ENCODE results near the gene DHPS. TPM values are rescaled to one million over a fixed set of nuclear protein-coding genes. Genes with fewer than 3 reads are reported as not detected.

Gene DHPS
- total RNA-seq, 2 donors from 2014 or later = 127 to 148 TPM

DNA sequence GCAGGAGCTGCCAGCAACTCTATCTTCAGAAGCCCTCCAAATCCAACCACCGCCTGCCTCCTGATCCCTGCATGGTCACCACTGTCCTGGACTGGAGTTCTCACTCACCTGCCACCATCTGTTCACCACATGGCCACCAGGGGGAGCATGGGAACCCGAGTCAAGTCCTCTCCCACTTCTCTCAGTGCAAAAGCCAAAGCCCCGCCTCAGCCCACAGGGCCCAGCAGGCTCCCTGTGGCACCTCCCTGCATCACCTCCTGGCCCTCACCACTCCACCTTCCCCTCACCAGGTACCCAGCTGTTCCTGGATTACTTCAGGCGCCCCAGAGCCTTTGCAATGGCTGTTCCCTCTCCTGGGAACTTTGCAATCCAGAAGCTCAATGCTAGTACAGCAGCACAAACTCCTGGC, 5.3 kb downstream of the DHPS start:
- Mint-ChIP-seq H3K4me3 (no peak overlapping the region), H3K27ac (peak overlapping the region in 1 of 2 donors; percentile 57), H3K9me3 (no peaks in the 10 kb centered on the region), H3K36me3 (peaks cover 17% of the 10 kb centered on the region), H3K27me3 (no peaks in the 10 kb centered on the region), H3K4me1 (ENCODE audit: low read depth in 2 of 2) (peaks cover 35 to 39% of the 10 kb centered on the region in 2 donors)
- DNase-seq (ENCODE audit: low spot score) (peak; percentile 84), ATAC-seq (peak; percentile 44 to 49)

DNA sequence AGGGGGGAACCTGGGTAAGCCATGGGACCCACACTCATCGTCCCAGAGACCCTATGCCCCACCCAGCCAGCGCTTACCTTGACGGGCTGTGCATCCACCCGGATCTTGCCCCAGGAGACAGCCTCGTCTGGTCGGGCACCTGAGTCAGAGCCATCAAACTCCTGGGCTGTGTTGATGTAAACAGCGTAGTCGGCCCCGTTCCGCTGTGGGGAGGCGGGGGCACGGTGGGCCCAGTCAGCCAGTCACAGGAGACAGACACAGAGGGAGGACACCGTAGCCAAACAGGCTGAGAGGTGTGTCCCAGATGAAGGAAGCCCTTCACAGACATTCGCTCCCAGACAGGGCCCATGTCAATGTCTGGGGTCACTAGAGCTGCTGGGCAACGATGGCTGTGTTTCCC, 5.7 kb downstream of the DHPS start:
- Mint-ChIP-seq H3K4me3 (no peak overlapping the region), H3K4me1 (ENCODE audit: low read depth in 2 of 2) (peaks cover 31 to 34% of the 10 kb centered on the region in 2 donors), H3K36me3 (peaks cover 13% of the 10 kb centered on the region), H3K27ac (peak overlapping the region in 1 of 2 donors; percentile 57), H3K9me3 (no peaks in the 10 kb centered on the region), H3K27me3 (no peaks in the 10 kb centered on the region)
- DNase-seq (ENCODE audit: low spot score) (no peak), ATAC-seq (no peak)

- peaks cover 10% of the 10 kb centered on the region for H3K36me3 Mint-ChIP-seq
These were observed 6.3 kb downstream of the DHPS start for GRCh38 chr19:12675399-12675798.

GRCh38 chr19:12672744-12673143, 8.9 kb downstream of the DHPS start:
- Mint-ChIP-seq H3K27me3 (no peaks in the 10 kb centered on the region), H3K4me3 (no peak overlapping the region), H3K4me1 (ENCODE audit: low read depth in 2 of 2) (peaks cover 38 to 44% of the 10 kb centered on the region in 2 donors), H3K36me3 (peaks cover 10% of the 10 kb centered on the region), H3K27ac (no peak overlapping the region), H3K9me3 (no peaks in the 10 kb centered on the region)
- no peak for DNase-seq (ENCODE audit: low spot score)
- ATAC-seq = no peak

More at GRCh38 chr19:12675399-12675798, 6.3 kb downstream of the DHPS start:
- no peak for DNase-seq (ENCODE audit: low spot score)
- Mint-ChIP-seq H3K27ac (no peak overlapping the region), H3K4me1 (ENCODE audit: low read depth in 2 of 2) (peaks cover 30 to 35% of the 10 kb centered on the region in 2 donors), H3K9me3 (no peaks in the 10 kb centered on the region), H3K4me3 (no peak overlapping the region), H3K27me3 (no peaks in the 10 kb centered on the region)
- no peak for ATAC-seq

- DNase-seq (ENCODE audit: low spot score) (no peak), ATAC-seq (no peak)
- H3K9me3 Mint-ChIP-seq = no peaks in the 10 kb centered on the region
- H3K4me1 Mint-ChIP-seq (ENCODE audit: low read depth in 2 of 2) = peaks cover 41 to 47% of the 10 kb centered on the region in 2 donors
- no peaks in the 10 kb centered on the region for H3K27me3 Mint-ChIP-seq
- peak overlapping the region; percentile 100 for H3K27ac Mint-ChIP-seq
- peaks cover 7% of the 10 kb centered on the region for H3K36me3 Mint-ChIP-seq
- H3K4me3 Mint-ChIP-seq = peak overlapping the region; percentile 99
These were observed 11.3 kb downstream of the DHPS start for GRCh38 chr19:12670159-12670928.

GRCh38 chr19:12669270-12670158, 12.2 kb downstream of the DHPS start:
- Mint-ChIP-seq H3K4me1 (ENCODE audit: low read depth in 2 of 2) (peaks cover 45 to 52% of the 10 kb centered on the region in 2 donors), H3K36me3 (peaks cover 7% of the 10 kb centered on the region), H3K9me3 (no peaks in the 10 kb centered on the region), H3K27ac (peak overlapping the region; percentile 100), H3K4me3 (peak overlapping the region; percentile 99), H3K27me3 (no peaks in the 10 kb centered on the region)
- ATAC-seq (peak; percentile 58 to 72), DNase-seq (ENCODE audit: low spot score) (peak; percentile 83)

- Mint-ChIP-seq H3K9me3 (no peaks in the 10 kb centered on the region), H3K27ac (peak overlapping the region; percentile 100), H3K27me3 (no peaks in the 10 kb centered on the region), H3K4me3 (peak overlapping the region; percentile 99), H3K4me1 (ENCODE audit: low read depth in 2 of 2) (peaks cover 41 to 47% of the 10 kb centered on the region in 2 donors), H3K36me3 (peaks cover 7% of the 10 kb centered on the region)
- peak; percentile 71 for DNase-seq (ENCODE audit: low spot score)
- peak; percentile 30 to 47 for ATAC-seq
These were observed 12.8 kb downstream of the DHPS start for GRCh38 chr19:12668932-12669269.

GRCh38 chr19:12668346-12668745, 13.3 kb downstream of the DHPS start:
- ATAC-seq = no peak
- Mint-ChIP-seq H3K27me3 (no peaks in the 10 kb centered on the region), H3K4me1 (ENCODE audit: low read depth in 2 of 2) (peaks cover 41 to 46% of the 10 kb centered on the region in 2 donors), H3K4me3 (peak overlapping the region; percentile 99), H3K27ac (peak overlapping the region; percentile 100), H3K9me3 (no peaks in the 10 kb centered on the region), H3K36me3 (peaks cover 7% of the 10 kb centered on the region)
- DNase-seq (ENCODE audit: low spot score) = no peak

DNA sequence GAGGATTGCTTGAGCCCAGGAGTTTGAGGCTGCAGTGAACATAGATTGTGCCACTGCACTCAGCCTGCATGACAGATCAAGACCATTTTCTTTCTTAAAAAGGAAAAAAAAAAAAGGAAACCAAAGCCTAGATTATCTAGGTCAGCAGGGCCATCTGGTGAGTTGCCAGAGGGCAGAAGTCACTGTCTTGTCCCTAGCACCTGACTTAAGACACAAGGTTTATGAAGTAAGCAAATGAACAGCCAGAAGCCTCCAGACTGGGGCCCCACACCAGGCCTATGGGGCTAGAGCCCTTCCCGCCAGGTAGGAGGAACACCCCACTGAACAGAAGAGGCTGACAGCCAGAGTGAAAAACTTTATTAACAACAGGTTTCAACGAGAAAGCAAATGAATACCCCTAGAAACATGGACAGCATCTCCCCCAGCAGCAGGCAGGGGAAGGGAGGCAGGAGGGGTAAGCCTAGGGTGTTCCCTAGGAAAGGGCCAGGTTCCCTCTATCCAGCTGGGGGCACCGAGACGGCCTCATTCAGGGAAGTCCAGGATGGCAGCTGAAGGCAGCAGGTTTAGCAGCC, 13.9 kb downstream of the DHPS start:
- Mint-ChIP-seq H3K36me3 (peaks cover 7% of the 10 kb centered on the region), H3K4me3 (peak overlapping the region; percentile 99), H3K9me3 (no peaks in the 10 kb centered on the region), H3K4me1 (ENCODE audit: low read depth in 2 of 2) (peaks cover 41 to 46% of the 10 kb centered on the region in 2 donors), H3K27ac (peak overlapping the region; percentile 100), H3K27me3 (no peaks in the 10 kb centered on the region)
- no peak for DNase-seq (ENCODE audit: low spot score)
- ATAC-seq = no peak

- peak; percentile 87 to 92 for ATAC-seq
- Mint-ChIP-seq H3K27ac (peak within 1 kb of the TSS; percentile 78 to 97), H3K4me3 (peak within 1 kb of the TSS; percentile 94), H3K27me3 (no peaks in the 10 kb centered on the region), H3K9me3 (no peaks in the 10 kb centered on the region), H3K4me1 (ENCODE audit: low read depth in 2 of 2) (peaks cover 33 to 40% of the 10 kb centered on the region in 2 donors), H3K36me3 (no peaks in the 10 kb centered on the region)
- peak; percentile 85 for DNase-seq (ENCODE audit: low spot score)
These were observed 15.2 kb downstream of the DHPS start, which contains the start of the genes MAN2B1 and WDR83 for GRCh38 chr19:12666265-12667048. Gene MAN2B1 (minus strand): TSS chr19:12666742. CDS start chr19:12666701, 41 bp downstream. Gene WDR83 (plus strand): TSS chr19:12666807. CDS start chr19:12669791, 2,984 bp downstream.

GRCh38 chr19:12665671-12666264, 15.9 kb downstream of the DHPS start:
- ATAC-seq = no peak
- Mint-ChIP-seq H3K27me3 (no peaks in the 10 kb centered on the region), H3K4me1 (ENCODE audit: low read depth in 2 of 2) (peaks cover 33 to 40% of the 10 kb centered on the region in 2 donors), H3K27ac (peak overlapping the region; percentile 78 to 97), H3K9me3 (no peaks in the 10 kb centered on the region), H3K36me3 (no peaks in the 10 kb centered on the region), H3K4me3 (peak overlapping the region; percentile 94)
- DNase-seq (ENCODE audit: low spot score) = no peak

DNA sequence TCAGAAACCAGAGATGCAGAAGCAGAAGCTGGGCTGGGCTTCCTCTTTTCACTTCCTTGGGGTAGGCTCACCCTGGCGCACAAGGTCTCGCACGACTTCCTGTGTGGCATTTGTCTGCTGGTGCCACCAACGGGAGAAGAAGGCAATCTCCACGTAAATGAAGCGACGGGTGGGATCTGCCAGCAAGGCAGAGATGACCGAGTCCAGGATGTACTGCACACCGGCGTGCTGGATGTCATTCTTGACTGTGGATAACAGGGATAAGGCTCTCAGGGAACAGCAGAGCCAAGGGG, 16.5 kb downstream of the DHPS start:
- H3K9me3 Mint-ChIP-seq = no peaks in the 10 kb centered on the region

More for the DNA sequence above, 16.5 kb downstream of the DHPS start:
- ATAC-seq (no peak), DNase-seq (ENCODE audit: low spot score) (no peak)
- Mint-ChIP-seq H3K27ac (peak overlapping the region; percentile 78 to 97), H3K4me3 (peak overlapping the region; percentile 94), H3K27me3 (no peaks in the 10 kb centered on the region), H3K4me1 (ENCODE audit: low read depth in 2 of 2) (peaks cover 30 to 38% of the 10 kb centered on the region in 2 donors), H3K36me3 (peaks cover 3% of the 10 kb centered on the region)

Data from natural killer cell treated with Interleukin-12 subunit alpha and Interleukin-12 subunit beta and Interleukin-15 and Interleukin-18, amount 100 ng/mL, for 72 hours (primary cell).